Activated CD4-positive, alpha-beta T cell treated with anti-CD3 and anti-CD28 coated beads for 1 hour (primary cell): ENCODE results near the gene CALM3.
"Not testable (repeated sequence)": the region's sequence is repeated elsewhere in the genome, so short reads cannot be mapped to it uniquely, and the experiment has no call there.

Experiments
- DNase-seq: peaks from one replicate; pipeline ENCODE4 v3.0.0-alpha.2; 2020

The CALM3 gene

GRCh38 chr19:46601318-46602224 lies at the start of gene CALM3:
Gene CALM3, plus strand, starts transcription at chr19:46601330. Its CDS starts 105 bp downstream, at chr19:46601435.
- DNase-seq = no peak

GRCh38 chr19:46552891-46553290 lies 48.2 kb upstream of the CALM3 start:
- no peak for DNase-seq

- no peak for DNase-seq
Measured at GRCh38 chr19:46554161-46554560, 47.0 kb upstream of the CALM3 start.

GRCh38 chr19:46555628-46556280 lies 45.4 kb upstream of the CALM3 start:
- no peak for DNase-seq

GRCh38 chr19:46556471-46556870 lies 44.7 kb upstream of the CALM3 start:
- DNase-seq = not testable (repeated sequence)

GRCh38 chr19:46559203-46559602 lies 41.9 kb upstream of the CALM3 start:
- no peak for DNase-seq

- DNase-seq = not testable (repeated sequence)
Measured at GRCh38 chr19:46559675-46560074, 41.5 kb upstream of the CALM3 start.

GRCh38 chr19:46564701-46565100 lies 36.4 kb upstream of the CALM3 start:
- DNase-seq = no peak

GRCh38 chr19:46571495-46571894 lies 29.6 kb upstream of the CALM3 start:
- DNase-seq = no peak

- no peak for DNase-seq
Measured at GRCh38 chr19:46573679-46574498, 27.2 kb upstream of the CALM3 start.

GRCh38 chr19:46574533-46574932 lies 26.6 kb upstream of the CALM3 start:
- no peak for DNase-seq

GRCh38 chr19:46578450-46578849 lies 22.7 kb upstream of the CALM3 start:
- no peak for DNase-seq

- no peak for DNase-seq
Measured at GRCh38 chr19:46579361-46579879, 21.7 kb upstream of the CALM3 start.

- no peak for DNase-seq
Measured at GRCh38 chr19:46580247-46580646, 20.9 kb upstream of the CALM3 start.

GRCh38 chr19:46585539-46585938 lies 15.6 kb upstream of the CALM3 start:
- DNase-seq = no peak

GRCh38 chr19:46586294-46586693 lies 14.8 kb upstream of the CALM3 start:
- DNase-seq = no peak

GRCh38 chr19:46587861-46588260 lies 13.3 kb upstream of the CALM3 start:
- no peak for DNase-seq

- DNase-seq = no peak
Measured at GRCh38 chr19:46591254-46591653, 9.9 kb upstream of the CALM3 start.

- no peak for DNase-seq
Measured at GRCh38 chr19:46591870-46592269, 9.3 kb upstream of the CALM3 start.

- no peak for DNase-seq
Measured at GRCh38 chr19:46596008-46596407, 5.1 kb upstream of the CALM3 start.

- DNase-seq = no peak
Measured at GRCh38 chr19:46598372-46598917, 2.7 kb upstream of the CALM3 start.

GRCh38 chr19:46599716-46600373 lies 1.3 kb upstream of the CALM3 start:
- DNase-seq = no peak
